Activated CD8-positive, alpha-beta memory T cell treated with anti-CD3 and anti-CD28 coated beads, Interleukin-2, amount 50 U/mL, for 48 hours (primary cell): Measurements from ENCODE around the gene ICAM1.

Experiments
- DNase-seq: peaks from one replicate; pipeline ENCODE4 v3.0.0-alpha.2; 2020

Gene ICAM1

GRCh38 chr19:10295305-10295846, 24.5 kb downstream of the ICAM1 start:
- DNase-seq: peak; percentile 73

GRCh38 chr19:10295847-10296591, 25.1 kb downstream of the ICAM1 start:
- DNase-seq: peak; percentile 51

GRCh38 chr19:10299545-10300458, 28.9 kb downstream of the ICAM1 start:
- DNase-seq: peak; percentile 46

GRCh38 chr19:10305139-10305806, 34.4 kb downstream of the ICAM1 start:
- DNase-seq: no peak

GRCh38 chr19:10306327-10306726, 35.4 kb downstream of the ICAM1 start:
- no peak for DNase-seq

- DNase-seq: no peak
Observed at GRCh38 chr19:10309423-10309822, 38.5 kb downstream of the ICAM1 start, which contains the start of gene ZGLP1. TSS of gene ZGLP1 (minus strand) at chr19:10309815.

- DNase-seq: peak; percentile 96
Observed at GRCh38 chr19:10315335-10316214, 44.7 kb downstream of the ICAM1 start, which contains the start of gene FDX2. TSS of gene FDX2 (minus strand) at chr19:10316015. CDS start at chr19:10315996, 19 bp downstream.

- no peak for DNase-seq
Observed at GRCh38 chr19:10316229-10317044, 45.5 kb downstream of the ICAM1 start.

- no peak for DNase-seq
Observed at GRCh38 chr19:10317045-10317856, 46.3 kb downstream of the ICAM1 start.

- DNase-seq: no peak
Observed at GRCh38 chr19:10317857-10318462, 47.0 kb downstream of the ICAM1 start.

GRCh38 chr19:10318807-10319682, 48.1 kb downstream of the ICAM1 start:
- DNase-seq: no peak

- DNase-seq: no peak
Observed at GRCh38 chr19:10320602-10321416, 49.9 kb downstream of the ICAM1 start.

GRCh38 chr19:10321417-10321797, 50.5 kb downstream of the ICAM1 start:
- no peak for DNase-seq

- DNase-seq: no peak
Observed at GRCh38 chr19:10321874-10322835, 51.2 kb downstream of the ICAM1 start.

- no peak for DNase-seq
Observed at GRCh38 chr19:10325732-10326131, 54.8 kb downstream of the ICAM1 start.

GRCh38 chr19:10327793-10328192, 56.9 kb downstream of the ICAM1 start:
- no peak for DNase-seq
